Neuronal stem cell (in vitro differentiated cells): ENCODE measurements around the gene ZNF236.

Source experiments
- DNase-seq: peaks from one replicate; pipeline ENCODE4 v3.0.0-alpha.2; 2013; ENCODE audit warnings: low spot score
- H2AFZ ChIP-seq: one replicate; pipeline ENCODE4 v1.6.1; 2013; ENCODE audit warnings: mild to moderate bottlenecking, low read length, inconsistent platforms
- H2AK5ac ChIP-seq: 2 replicates; pipeline ENCODE4 v1.6.1; 2013; ENCODE audit warnings: low read depth, mild to moderate bottlenecking, inconsistent platforms, low read length, moderate library complexity, mixed read lengths
- H2BK120ac ChIP-seq: 2 replicates; pipeline ENCODE4 v1.6.1; 2013; ENCODE audit warnings: low read depth, mild to moderate bottlenecking, inconsistent platforms, low read length, moderate library complexity, mixed read lengths
- H2BK12ac ChIP-seq: one replicate; pipeline ENCODE4 v1.6.1; 2013; ENCODE audit warnings: low read length, inconsistent platforms
- H2BK15ac ChIP-seq: 2 replicates; pipeline ENCODE4 v1.6.1; 2013; ENCODE audit warnings: mild to moderate bottlenecking, low read length, inconsistent platforms, mixed read lengths
- H2BK5ac ChIP-seq: one replicate; pipeline ENCODE4 v1.6.1; 2013; ENCODE audit warnings: inconsistent platforms, mild to moderate bottlenecking, low read length, moderate library complexity
- H3K14ac ChIP-seq: one replicate; pipeline ENCODE4 v1.6.1; 2013; ENCODE audit warnings: low read length, inconsistent platforms
- H3K18ac ChIP-seq: 2 replicates; pipeline ENCODE4 v1.6.1; 2013; ENCODE audit warnings: low read length, inconsistent platforms
- H3K23ac ChIP-seq: 2 replicates; pipeline ENCODE4 v1.6.1; 2013; ENCODE audit warnings: low read depth, mild to moderate bottlenecking, mixed read lengths, low read length, inconsistent platforms; ENCODE audit not compliant: poor library complexity
- H3K27ac ChIP-seq: replicated peaks from 3 replicates; pipeline ENCODE4 v1.5.1; 2013; ENCODE audit warnings: low read length, inconsistent platforms
- H3K27me3 ChIP-seq, 3 experiments: 2 replicates each; pipeline ENCODE4 v1.6.1; 2013; ENCODE audit warnings: low read length in 3 of 3, mild to moderate bottlenecking in 2 of 3, inconsistent platforms in 1 of 3, low read depth in 1 of 3, mixed read lengths in 1 of 3, moderate library complexity in 1 of 3; ENCODE audit not compliant: control insufficient read depth in 3 of 3, insufficient read depth in 3 of 3
- H3K36me3 ChIP-seq, 2 donors: replicated peaks in 1 of 2; 2 replicates each; pipeline ENCODE4 v1.6.1; 2013; ENCODE audit warnings: low read length in 2 of 2; ENCODE audit not compliant: control insufficient read depth in 2 of 2, insufficient read depth in 2 of 2
- H3K4ac ChIP-seq: 2 replicates; pipeline ENCODE4 v1.6.1; 2013; ENCODE audit warnings: inconsistent platforms, mild to moderate bottlenecking, low read length, moderate library complexity
- H3K4me1 ChIP-seq, 2 donors: 1 replicate in 1 of 2; 2 replicates in 1 of 2; pipeline ENCODE4 v1.6.1; 2013; ENCODE audit warnings: low read length in 2 of 2, low read depth in 1 of 2; ENCODE audit not compliant: control insufficient read depth in 2 of 2, insufficient read depth in 1 of 2
- H3K4me2 ChIP-seq: one replicate; pipeline ENCODE4 v1.6.1; 2013; ENCODE audit warnings: mild to moderate bottlenecking, low read length, inconsistent platforms; ENCODE audit not compliant: insufficient read depth, poor library complexity, severe bottlenecking
- H3K4me3 ChIP-seq, 2 donors: 2 replicates each; pipeline ENCODE4 v1.5.1; 2013; ENCODE audit warnings: low read length in 2 of 2, mild to moderate bottlenecking in 2 of 2, inconsistent platforms in 1 of 2, moderate library complexity in 1 of 2
- H3K79me1 ChIP-seq: one replicate; pipeline ENCODE4 v1.6.1; 2013; ENCODE audit warnings: low read depth, mild to moderate bottlenecking, inconsistent platforms, low read length, moderate library complexity
- H3K9ac ChIP-seq: one replicate; pipeline ENCODE4 v1.6.1; 2013; ENCODE audit warnings: mild to moderate bottlenecking, low read depth, low read length, inconsistent platforms; ENCODE audit not compliant: poor library complexity
- H3K9me3 ChIP-seq, 2 donors: replicated peaks in 1 of 2; 2 replicates each; pipeline versions ENCODE3 to v1.6.1; 2013; ENCODE audit warnings: low read length in 2 of 2, mild to moderate bottlenecking in 2 of 2, inconsistent platforms in 1 of 2, low read depth in 1 of 2, mixed read lengths in 1 of 2, moderate library complexity in 1 of 2; ENCODE audit not compliant: control insufficient read depth in 2 of 2, insufficient read depth in 1 of 2
- H4K8ac ChIP-seq: one replicate; pipeline ENCODE4 v1.6.1; 2013; ENCODE audit warnings: low read depth, mild to moderate bottlenecking, inconsistent platforms, low read length, moderate library complexity
- H4K91ac ChIP-seq: one replicate; pipeline ENCODE4 v1.6.1; 2013; ENCODE audit warnings: low read length, low read depth, mild to moderate bottlenecking, inconsistent platforms; ENCODE audit not compliant: poor library complexity
- WGBS, 2 donors: extraction: QIAGEN DNeasy Blood & Tissue Kit; methylation state at CpG; one replicate each; pipeline ENCODE4 v1.1.7; 2013; ENCODE audit warnings: missing lambda C conversion rate in 2 of 2, mixed read lengths in 1 of 2; ENCODE audit not compliant: insufficient read length in 2 of 2, insufficient replicate concordance in 1 of 2; ENCODE audit errors: extremely low coverage in 2 of 2; 5-methylcytosine and 5-hydroxymethylcytosine counted together

The ZNF236 gene

DNA sequence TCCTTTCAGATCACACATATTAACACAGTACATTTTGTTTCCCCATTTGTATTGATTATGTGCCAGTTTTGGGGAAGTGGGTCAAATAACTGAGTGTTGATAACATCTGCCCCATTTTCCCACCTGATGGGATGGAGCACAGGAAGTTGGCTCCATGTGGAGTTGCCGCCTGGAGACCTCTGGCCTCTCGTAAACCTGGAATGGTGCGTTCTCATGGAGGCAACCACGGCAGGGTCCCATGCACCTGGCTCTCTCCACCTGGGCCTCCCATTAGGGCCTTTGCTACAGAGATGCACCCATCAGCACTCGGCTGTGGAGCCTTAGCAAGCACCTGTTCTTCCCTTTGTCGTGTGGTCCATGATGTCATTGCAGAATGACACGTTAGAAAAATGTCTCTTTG, 179.6 kb downstream of the ZNF236 start:
- DNase-seq: no peak
- no peak overlapping the region for H3K27ac ChIP-seq

DNA sequence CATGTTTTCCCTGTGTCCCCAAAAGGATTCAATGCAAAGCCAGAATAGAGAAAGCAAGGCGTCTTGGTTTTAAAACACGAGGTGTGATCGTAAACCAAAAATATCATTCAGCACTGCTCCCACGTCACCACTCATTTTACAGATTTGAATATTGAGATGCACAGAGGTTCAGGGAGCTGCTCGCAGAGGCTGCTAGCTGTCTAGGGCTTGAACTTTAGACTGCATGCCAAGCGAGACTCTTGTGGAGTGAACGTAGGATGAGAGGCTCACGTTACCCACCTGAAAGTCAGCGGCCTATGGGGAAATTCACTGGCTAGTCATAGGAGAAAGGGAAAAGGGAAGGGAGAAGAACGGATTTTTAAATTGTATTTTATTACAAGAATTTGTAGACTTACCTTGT, 180.1 kb downstream of the ZNF236 start:
- no peak overlapping the region for H3K14ac ChIP-seq
- no peak overlapping the region for H2BK5ac ChIP-seq
- H4K91ac ChIP-seq: no peak overlapping the region
- no peak overlapping the region for H3K27ac ChIP-seq
- peaks cover 0 to 32% (median 0%) of the 10 kb centered on the region in 3 experiments for H3K27me3 ChIP-seq
- no peaks in the 10 kb centered on the region for H3K9me3 ChIP-seq
- no peak overlapping the region for H2BK12ac ChIP-seq
- no peak overlapping the region for H2AK5ac ChIP-seq
- no peaks in the 10 kb centered on the region for H3K36me3 ChIP-seq
- DNase-seq: no peak
- H2AFZ ChIP-seq: no peak overlapping the region
- peaks cover 0 to 4% of the 10 kb centered on the region in 2 donors for H3K4me1 ChIP-seq
- no peak overlapping the region for H2BK15ac ChIP-seq
- no peak overlapping the region for H4K8ac ChIP-seq
- no peak overlapping the region for H3K4me3 ChIP-seq
- H2BK120ac ChIP-seq: no peak overlapping the region
- no peak overlapping the region for H3K4me2 ChIP-seq
- H3K4ac ChIP-seq: no peak overlapping the region
- H3K18ac ChIP-seq: no peak overlapping the region
- 100% methylated on average over 1 of the region's 10 CpGs for WGBS, 2 donors
- H3K23ac ChIP-seq: no peak overlapping the region
- H3K79me1 ChIP-seq: no peaks in the 10 kb centered on the region
- no peak overlapping the region for H3K9ac ChIP-seq

More for the DNA sequence above, 179.6 kb downstream of the ZNF236 start:
- H2BK5ac ChIP-seq: no peak overlapping the region
- no peak overlapping the region for H2BK15ac ChIP-seq
- no peak overlapping the region for H4K91ac ChIP-seq
- no peak overlapping the region for H2AFZ ChIP-seq
- H3K9ac ChIP-seq: no peak overlapping the region
- no peak overlapping the region for H2BK120ac ChIP-seq
- H3K9me3 ChIP-seq: no peaks in the 10 kb centered on the region
- no peak overlapping the region for H3K18ac ChIP-seq
- H3K4ac ChIP-seq: no peak overlapping the region
- no peak overlapping the region for H2AK5ac ChIP-seq
- H3K36me3 ChIP-seq: no peaks in the 10 kb centered on the region
- H3K4me1 ChIP-seq: peaks cover 3 to 4% of the 10 kb centered on the region in 2 donors
- no peak overlapping the region for H3K4me2 ChIP-seq
- no CpG with 5 or more reads among the region's 7 CpGs for WGBS, 2 donors
- no peak overlapping the region for H4K8ac ChIP-seq
- no peak overlapping the region for H3K14ac ChIP-seq
- H3K79me1 ChIP-seq: no peaks in the 10 kb centered on the region
- peaks cover 0 to 28% (median 0%) of the 10 kb centered on the region in 3 experiments for H3K27me3 ChIP-seq
- H3K23ac ChIP-seq: no peak overlapping the region
- no peak overlapping the region for H3K4me3 ChIP-seq
- H2BK12ac ChIP-seq: no peak overlapping the region

- no CpG with 5 or more reads among the region's 7 CpGs for WGBS, 2 donors
- Histone ChIP-seq H3K4me2 (no peak overlapping the region), H2BK15ac (no peak overlapping the region), H2BK120ac (no peak overlapping the region), H3K14ac (no peak overlapping the region), H3K4me3 (no peak overlapping the region), H2AK5ac (no peak overlapping the region), H4K8ac (no peak overlapping the region), H2BK5ac (no peak overlapping the region), H3K9me3 (no peaks in the 10 kb centered on the region), H3K9ac (no peak overlapping the region), H2AFZ (no peak overlapping the region), H3K79me1 (no peaks in the 10 kb centered on the region), H3K36me3 (no peaks in the 10 kb centered on the region), H3K23ac (no peak overlapping the region), H3K27me3 (peaks cover 0 to 35% (median 0%) of the 10 kb centered on the region in 3 experiments), H4K91ac (no peak overlapping the region), H3K4me1 (peaks cover 0 to 4% of the 10 kb centered on the region in 2 donors), H3K4ac (no peak overlapping the region), H2BK12ac (no peak overlapping the region), H3K18ac (no peak overlapping the region), H3K27ac (no peak overlapping the region)
- DNase-seq: no peak
These were observed 181.0 kb downstream of the ZNF236 start for GRCh38 chr18:77003316-77003715.

DNA sequence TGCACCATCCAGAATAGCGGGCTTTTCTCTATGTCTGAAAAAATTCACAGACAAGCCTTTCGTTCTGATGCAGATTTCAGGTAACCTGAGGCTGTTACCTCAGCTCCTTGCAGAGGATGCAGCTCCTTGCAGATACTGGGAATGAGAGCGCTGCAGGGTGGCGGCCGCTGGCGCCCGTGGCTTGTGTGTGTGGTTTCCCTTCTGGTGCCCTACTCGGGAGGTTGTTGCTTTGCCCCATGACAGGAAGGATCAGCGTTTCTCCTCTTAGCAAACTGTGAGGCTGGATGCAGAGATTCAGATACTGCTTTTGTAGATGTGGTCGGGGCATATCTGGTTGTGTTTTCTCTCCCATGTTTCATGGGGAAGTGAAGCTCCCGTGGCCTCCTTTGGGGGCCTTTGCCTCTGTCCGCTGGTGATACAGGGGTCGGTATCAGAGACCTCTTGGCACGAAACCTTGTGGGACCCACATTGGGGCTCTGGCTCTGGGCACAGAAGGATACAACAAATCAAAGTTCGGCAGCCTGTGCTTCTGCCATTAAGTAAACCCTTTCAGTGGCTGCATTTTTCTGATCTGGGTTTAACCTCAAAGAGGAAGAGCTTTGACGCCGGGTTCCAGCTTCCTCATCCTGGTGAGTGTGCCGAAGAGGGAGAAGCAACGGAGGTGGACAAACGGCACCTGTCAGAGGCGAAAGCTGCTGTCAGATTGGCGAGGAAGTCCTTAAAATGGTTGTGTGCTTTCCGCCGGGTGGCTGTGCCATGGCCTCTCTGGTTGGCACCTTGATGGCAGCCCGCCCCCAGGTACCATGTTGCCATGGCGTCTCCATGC, 182.4 kb downstream of the ZNF236 start:
- Histone ChIP-seq H4K91ac (no peak overlapping the region), H3K4me2 (no peak overlapping the region), H3K36me3 (no peaks in the 10 kb centered on the region), H3K4me3 (no peak overlapping the region), H3K23ac (no peak overlapping the region), H3K27me3 (peaks cover 0 to 35% (median 0%) of the 10 kb centered on the region in 3 experiments), H2BK5ac (no peak overlapping the region), H3K14ac (no peak overlapping the region), H3K79me1 (no peaks in the 10 kb centered on the region), H3K27ac (no peak overlapping the region), H3K9ac (no peak overlapping the region), H4K8ac (no peak overlapping the region), H2AFZ (no peak overlapping the region), H2BK120ac (no peak overlapping the region), H3K9me3 (no peaks in the 10 kb centered on the region), H3K4ac (no peak overlapping the region), H3K4me1 (peaks cover 0 to 4% of the 10 kb centered on the region in 2 donors), H3K18ac (no peak overlapping the region), H2AK5ac (no peak overlapping the region), H2BK12ac (no peak overlapping the region), H2BK15ac (no peak overlapping the region)
- no CpG with 5 or more reads among the region's 26 CpGs for WGBS, 2 donors
- no peak for DNase-seq
